AG10803 (cell line): Measurements from ENCODE around the gene TPSG1.

Experiments
- DNase-seq: peaks from one replicate; pipeline ENCODE4 v3.0.0; 2010; ENCODE audit warnings: low read depth
- H3K4me3 ChIP-seq: 2 replicates; pipeline ENCODE4 v1.5.1; 2011; ENCODE audit warnings: mild to moderate bottlenecking, low read length, control low read depth
- TF ChIP-seq, protein P1 (sequence below): conservative IDR thresholded peaks from 2 replicates; pipeline ENCODE4 v1.5.1; 2011; ENCODE audit warnings: mild to moderate bottlenecking, low read length, control low read depth, inconsistent platforms

The TPSG1 gene

DNA sequence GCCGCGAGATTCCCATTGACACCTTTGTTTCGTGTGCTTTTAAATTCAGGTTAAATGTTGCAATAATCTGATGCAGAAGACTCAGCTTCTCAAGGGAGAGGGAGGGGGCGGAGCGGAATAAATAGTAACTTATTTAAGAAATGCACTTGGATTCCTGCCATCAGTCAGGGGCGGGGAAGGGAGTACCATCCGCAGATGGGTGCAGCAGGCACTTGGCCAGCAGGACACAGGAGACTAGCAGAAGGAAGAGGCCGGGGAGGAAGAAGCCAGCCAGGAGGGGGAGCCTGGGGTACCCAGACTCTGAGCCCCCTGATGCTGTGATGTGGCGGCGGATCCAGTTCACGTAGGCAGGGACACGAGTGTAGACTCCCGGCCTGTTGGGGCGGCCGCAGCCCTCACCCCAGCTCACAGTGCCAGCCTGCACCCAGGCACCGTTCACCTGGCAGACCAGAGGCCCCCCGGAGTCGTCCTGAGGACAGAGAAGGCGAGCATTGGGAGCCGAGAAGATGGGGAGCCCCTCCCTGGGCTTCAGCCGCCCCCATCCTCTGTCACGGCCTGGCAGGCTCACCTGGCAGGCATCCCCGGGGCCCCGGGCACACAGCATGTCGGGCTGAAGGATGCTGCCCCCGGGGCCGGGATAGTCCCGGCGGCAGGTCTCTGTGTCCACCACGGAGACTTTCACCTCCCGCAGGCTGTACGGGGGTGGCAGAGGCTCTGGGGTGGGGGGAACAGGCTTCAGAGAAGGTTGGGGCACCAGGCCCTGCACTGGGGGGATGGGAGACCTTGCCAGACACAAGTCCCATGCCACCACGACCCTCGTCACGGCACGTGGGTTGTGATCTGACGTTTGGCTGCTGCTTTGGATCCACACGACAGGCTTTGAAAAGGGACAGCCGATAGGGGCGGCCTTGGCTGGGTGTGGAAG lies 3.2 kb downstream of the TPSG1 start:
- H3K4me3 ChIP-seq = no peak overlapping the region
- DNase-seq = no peak
- TF ChIP-seq, protein P1, sequence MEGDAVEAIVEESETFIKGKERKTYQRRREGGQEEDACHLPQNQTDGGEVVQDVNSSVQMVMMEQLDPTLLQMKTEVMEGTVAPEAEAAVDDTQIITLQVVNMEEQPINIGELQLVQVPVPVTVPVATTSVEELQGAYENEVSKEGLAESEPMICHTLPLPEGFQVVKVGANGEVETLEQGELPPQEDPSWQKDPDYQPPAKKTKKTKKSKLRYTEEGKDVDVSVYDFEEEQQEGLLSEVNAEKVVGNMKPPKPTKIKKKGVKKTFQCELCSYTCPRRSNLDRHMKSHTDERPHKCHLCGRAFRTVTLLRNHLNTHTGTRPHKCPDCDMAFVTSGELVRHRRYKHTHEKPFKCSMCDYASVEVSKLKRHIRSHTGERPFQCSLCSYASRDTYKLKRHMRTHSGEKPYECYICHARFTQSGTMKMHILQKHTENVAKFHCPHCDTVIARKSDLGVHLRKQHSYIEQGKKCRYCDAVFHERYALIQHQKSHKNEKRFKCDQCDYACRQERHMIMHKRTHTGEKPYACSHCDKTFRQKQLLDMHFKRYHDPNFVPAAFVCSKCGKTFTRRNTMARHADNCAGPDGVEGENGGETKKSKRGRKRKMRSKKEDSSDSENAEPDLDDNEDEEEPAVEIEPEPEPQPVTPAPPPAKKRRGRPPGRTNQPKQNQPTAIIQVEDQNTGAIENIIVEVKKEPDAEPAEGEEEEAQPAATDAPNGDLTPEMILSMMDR = no peak

DNA sequence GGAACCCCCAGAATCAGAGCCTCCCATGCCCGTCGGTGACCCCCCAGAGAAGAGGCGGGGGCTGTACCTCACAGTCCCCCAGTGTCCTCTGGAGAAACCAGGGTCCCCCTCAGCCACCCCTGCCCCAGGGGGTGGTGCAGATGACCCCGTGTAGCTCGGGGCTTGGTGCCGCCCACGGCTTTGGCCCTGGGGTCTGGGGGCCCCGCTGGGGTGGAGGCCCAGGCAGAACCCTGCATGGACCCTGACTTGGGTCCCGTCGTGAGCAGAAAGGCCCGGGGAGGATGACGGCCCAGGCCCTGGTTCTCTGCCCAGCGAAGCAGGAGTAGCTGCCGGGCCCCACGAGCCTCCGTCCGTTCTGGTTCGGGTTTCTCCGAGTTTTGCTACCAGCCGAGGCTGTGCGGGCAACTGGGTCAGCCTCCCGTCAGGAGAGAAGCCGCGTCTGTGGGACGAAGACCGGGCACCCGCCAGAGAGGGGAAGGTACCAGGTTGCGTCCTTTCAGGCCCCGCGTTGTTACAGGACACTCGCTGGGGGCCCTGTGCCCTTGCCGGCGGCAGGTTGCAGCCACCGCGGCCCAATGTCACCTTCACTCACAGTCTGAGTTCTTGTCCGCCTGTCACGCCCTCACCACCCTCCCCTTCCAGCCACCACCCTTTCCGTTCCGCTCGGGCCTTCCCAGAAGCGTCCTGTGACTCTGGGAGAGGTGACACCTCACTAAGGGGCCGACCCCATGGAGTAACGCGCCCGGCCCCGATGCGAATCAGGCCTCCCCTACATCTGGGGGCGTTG lies 4.0 kb downstream of the TPSG1 start:
- TF ChIP-seq, protein P1 = no peak
- no peak for DNase-seq
- no peak overlapping the region for H3K4me3 ChIP-seq

DNA sequence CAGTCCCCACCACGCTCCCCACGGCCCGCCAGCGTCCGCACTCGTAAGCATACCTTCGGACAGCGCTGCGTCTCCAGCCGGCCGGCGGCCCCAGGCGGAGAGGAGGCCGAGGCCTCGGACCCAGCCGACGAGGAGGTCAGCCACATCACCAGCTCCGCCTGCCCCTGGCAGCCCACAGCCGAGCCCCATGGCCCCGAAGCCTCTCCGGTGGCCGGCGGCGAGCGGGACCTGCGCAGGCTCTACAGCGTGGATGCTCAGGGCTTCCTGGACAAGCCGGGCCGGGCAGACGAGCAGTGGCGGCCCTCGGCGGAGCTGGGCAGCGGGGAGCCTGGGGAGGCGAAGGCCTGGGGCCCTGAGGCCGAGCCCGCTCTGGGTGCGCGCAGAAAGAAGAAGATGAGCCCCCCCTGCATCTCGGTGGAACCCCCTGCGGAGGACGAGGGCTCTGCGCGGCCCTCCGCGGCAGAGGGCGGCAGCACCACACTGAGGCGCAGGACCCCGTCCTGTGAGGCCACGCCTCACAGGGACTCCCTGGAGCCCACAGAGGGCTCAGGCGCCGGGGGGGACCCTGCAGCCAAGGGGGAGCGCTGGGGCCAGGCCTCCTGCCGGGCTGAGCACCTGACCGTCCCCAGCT lies 4.9 kb downstream of the TPSG1 start:
- TF ChIP-seq, protein P1 = no peak
- no peak for DNase-seq
- no peak overlapping the region for H3K4me3 ChIP-seq

DNA sequence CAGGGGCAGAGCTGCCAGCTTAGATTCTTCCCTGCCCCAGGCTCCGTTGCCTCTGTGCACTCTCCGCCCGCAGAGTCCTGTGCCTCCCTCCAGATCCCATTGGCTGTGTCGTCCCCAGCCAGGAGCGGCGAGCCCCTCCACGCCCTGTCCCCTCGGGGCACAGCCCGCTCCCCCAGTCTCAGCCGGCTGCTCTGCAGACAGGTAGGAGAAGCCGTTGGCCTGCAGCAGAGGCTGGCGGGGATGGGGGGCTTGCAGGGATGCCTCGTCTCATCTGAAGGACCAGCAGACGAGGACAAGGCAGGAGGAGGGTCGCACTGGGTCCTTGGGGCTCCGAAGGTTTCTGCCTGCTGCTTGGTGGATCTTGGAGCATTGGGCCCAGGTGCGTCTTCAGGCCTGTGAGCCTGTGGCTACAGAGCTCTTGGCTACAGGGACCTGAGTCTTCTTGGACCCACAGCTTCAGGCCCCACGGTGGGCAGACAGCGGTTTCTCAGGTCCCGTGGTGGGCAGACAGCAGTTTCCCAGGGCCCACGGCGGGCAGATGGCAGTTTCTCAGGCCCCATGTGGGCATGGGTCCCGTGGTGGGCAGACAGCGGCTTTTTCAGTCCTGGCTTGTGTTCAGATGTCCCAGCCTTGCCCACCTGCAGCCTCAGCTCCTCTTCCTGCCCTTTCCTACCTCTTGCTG lies 6.0 kb downstream of the TPSG1 start:
- no peak overlapping the region for H3K4me3 ChIP-seq
- TF ChIP-seq, protein P1 = no peak
- no peak for DNase-seq

DNA sequence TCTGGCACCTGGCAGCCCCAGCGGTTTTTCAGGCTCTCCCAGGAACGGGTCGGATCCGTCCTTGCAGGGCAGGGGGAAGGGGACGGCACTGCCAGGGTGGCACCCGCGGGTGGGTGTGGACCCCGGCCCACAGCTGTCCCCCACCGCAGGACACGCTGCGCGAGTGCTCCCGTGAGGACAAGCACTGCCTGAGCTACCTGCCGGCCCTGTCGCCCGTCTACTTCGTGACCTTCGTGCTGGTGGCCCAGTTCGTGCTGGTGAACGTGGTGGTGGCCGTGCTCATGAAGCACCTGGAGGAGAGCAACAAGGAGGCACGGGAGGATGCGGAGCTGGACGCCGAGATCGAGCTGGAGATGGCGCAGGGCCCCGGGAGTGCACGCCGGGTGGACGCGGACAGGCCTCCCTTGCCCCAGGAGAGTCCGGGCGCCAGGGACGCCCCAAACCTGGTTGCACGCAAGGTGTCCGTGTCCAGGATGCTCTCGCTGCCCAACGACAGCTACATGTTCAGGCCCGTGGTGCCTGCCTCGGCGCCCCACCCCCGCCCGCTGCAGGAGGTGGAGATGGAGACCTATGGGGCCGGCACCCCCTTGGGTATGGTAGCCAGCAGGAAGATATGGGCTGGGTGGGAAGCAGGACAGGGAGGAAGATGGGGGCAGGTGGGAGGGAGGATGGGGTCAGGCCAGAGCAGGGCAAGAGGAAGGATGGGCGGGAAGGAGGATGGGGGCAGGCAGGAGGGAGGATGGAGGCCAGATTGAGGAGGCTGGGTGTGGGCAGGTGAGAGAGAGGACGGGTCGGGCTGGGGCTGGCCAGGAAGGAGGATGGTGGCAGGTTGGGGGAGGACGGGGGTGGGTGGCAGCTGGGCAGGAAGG lies 6.8 kb downstream of the TPSG1 start:
- no peak overlapping the region for H3K4me3 ChIP-seq
- TF ChIP-seq, protein P1 = no peak
- no peak for DNase-seq

DNA sequence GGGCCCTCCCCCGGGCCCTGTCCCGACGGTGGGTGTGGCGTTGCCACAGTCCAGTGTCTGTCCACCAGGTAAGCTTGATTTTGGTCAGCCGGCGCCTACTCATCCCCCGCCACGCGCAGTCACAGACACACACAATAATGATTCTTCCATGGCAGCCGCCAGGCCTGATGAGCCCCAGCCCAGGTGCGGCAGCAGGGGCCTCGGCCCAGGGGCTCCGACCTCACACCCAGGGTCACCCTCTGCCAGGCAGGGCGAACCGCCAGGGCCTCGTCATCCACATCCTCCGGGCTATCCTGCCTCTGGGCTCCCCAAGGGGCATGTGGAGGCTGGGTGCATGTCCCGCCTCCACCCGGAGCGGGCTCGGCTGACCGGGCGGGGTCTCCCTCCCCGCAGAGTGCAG lies 7.5 kb downstream of the TPSG1 start:
- TF ChIP-seq, protein P1 = no peak
- H3K4me3 ChIP-seq = no peak overlapping the region
- no peak for DNase-seq
